Fibroblast of skin of right biceps (primary cell): ENCODE results near the gene PTPRN2.

Experiments
- DNase-seq: peaks from one replicate; pipeline ENCODE4 v3.0.0-alpha.2; 2013

PTPRN2 gene

DNA sequence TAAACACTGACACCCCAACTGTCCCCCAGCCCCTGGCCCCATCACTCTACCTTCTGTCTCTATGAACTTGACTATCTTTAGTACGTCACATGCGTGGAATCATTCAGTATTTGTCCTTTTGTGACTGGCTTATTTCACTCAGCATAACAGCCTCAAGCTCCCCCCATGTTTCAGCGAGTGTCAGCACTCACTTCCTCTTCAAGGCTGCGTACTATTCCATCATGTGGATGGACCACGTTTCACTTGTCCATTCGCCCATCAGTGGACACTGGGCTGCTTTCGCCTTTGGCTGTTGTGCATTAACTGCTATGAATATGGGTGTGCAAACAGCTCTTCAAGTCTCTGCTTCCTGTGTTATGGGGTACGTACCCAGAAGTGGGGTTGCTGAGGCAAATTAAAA is 100.7 kb downstream of the PTPRN2 start:
- DNase-seq: no peak

GRCh38 chr7:158484801-158485531 is 102.7 kb downstream of the PTPRN2 start:
- DNase-seq: no peak

- DNase-seq: no peak
Measured at GRCh38 chr7:158482480-158482879, 105.1 kb downstream of the PTPRN2 start.

- DNase-seq: no peak
Measured at GRCh38 chr7:158479664-158480025, 108.0 kb downstream of the PTPRN2 start.

DNA sequence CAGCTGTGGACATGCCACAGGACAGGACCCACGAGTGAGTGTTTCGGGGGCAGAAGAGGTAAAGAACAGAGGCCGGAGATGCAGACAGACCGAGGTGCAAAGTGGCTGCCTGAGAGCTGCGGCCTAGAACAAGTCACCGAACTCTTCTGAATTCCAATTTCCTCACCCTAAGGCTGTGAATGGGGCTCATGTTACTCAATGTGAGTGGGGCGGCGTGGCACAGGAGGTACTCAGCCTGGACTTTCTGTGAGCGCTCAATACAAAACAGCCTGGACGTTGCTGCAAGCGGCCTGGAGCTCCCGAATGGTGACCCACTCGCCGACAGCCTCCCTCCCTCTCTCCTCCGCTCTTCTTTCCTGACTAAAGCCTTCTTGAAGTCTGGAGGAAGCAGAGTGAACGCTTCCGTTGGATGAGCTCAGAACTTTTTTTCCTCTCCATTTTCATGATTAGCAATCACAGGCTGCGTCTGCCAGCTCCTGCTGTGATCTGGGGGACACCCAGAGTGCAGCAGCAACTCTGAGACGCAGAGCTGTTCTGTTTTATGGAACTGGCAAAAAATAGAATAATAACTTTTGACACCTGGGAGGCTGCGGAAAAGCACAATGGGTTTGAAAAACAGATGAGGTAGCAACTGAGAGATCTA is 108.5 kb downstream of the PTPRN2 start:
- DNase-seq: no peak

GRCh38 chr7:158477866-158478265 is 109.8 kb downstream of the PTPRN2 start:
- no peak for DNase-seq

DNA sequence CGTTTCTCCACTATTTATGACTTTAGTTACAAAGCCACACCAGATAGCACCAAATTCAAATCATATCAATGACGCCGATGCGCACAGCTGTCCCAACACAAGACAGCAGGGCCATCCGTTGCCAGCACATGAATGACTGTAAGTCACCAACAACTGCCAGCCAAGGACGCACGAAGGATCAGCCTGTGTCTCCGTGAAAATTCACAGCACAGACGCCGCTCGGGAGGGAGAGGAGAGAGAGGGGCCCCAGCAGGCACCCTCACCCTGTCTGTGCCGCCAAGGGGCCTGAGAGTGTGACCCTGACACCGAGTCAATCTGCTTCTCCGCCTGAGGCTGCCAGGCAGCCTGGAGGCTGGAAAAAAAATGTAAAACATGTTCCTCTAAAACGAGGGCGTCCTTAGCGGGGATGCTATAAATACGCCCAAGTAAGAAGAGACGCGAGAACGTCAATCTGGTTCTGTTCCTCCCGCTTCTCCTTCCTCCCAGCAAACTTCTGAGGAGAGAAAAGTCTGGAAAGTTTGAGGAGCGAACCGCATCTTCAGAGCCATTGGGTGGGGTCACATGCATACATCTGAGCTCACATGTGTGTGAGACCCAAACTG is 111.2 kb downstream of the PTPRN2 start:
- DNase-seq: no peak

DNA sequence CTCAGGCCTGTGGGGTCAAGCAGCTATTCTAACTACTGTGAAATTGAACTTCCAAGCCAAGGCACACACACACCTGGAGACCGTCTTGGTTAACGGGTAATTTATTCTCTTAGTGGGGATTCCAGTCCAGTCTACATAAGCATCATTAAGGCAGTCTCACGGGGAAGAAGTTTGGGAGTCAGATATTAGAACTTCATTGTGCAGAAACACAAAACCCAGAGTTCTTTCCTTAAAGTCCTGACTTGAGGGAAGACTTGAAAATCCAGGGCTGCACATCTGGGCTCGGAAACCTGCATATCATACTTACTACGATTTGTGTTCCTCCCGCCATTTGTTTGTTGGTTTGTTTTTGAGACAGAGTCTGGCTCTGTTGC is 112.0 kb downstream of the PTPRN2 start:
- DNase-seq: no peak

DNA sequence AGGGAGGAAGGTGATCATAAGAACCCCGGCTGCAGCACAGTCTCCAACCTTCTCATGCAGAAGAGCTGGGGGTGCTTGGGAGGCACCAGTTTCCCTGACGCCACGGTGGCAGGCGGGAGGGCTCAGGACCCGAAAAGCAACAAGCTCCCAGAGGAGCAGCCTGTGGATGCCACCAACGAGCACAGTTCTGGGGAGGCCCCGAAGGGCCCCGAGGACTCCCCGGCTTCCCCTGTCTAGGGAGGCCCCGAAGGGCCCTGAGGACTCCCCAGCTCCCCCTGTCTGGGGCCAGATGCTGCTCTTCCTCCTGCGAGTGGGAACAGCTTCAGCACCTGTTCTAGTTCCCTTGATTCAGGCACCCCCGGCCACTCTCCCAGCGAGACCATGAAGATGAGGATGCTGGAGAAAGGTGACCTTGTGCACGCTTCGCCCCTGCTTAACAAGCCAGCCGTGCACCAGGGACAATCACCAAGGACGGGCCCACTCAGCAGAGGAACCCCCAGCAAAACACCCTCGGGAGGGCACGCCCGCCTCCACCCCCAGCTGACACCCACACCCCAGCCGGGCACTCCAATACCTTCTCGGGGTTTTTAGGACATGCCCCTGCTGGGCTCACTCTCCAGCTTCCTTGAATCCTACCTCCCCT is 112.5 kb downstream of the PTPRN2 start:
- no peak for DNase-seq

DNA sequence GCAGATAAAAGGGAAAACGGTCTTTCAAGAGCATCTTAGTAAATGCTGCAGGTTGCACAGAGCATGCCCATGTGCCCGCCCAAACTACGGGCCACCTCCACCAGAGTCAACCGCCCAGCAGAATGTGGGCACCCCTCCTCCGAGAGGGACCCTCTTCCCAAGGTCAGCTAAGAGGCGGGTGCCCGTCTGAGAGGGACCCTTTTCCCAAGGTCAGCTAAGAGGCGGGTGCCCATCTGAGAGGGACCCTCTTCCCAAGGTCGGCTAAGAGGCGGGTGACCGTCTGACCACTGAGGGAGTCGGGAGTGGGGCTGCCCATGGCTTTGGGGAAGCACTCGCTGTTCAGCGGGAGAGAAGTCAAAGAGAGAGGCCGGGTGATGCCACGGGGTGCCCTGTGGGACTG is 113.1 kb downstream of the PTPRN2 start:
- DNase-seq: no peak

GRCh38 chr7:158473946-158474345 is 113.7 kb downstream of the PTPRN2 start:
- no peak for DNase-seq

GRCh38 chr7:158473221-158473620 is 114.4 kb downstream of the PTPRN2 start:
- no peak for DNase-seq

DNA sequence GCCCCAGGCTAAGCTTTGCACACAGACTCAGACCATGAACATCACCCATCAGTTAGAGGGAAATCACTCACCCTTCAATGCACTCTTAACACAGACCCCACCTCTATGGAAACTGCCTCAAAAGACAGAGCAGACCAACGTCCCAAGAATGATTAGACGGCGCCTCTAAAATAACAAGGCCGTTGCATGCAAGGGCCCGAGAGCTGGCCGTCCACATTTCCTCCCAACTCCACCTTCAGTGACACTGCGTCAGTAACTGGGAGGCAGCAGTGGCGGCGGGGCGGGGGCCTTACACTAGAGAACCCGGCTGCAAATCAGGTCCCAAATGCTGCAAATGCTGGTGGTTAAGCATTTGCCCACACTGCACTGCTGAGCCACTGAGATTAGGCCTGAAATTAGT is 115.0 kb downstream of the PTPRN2 start:
- DNase-seq: no peak

DNA sequence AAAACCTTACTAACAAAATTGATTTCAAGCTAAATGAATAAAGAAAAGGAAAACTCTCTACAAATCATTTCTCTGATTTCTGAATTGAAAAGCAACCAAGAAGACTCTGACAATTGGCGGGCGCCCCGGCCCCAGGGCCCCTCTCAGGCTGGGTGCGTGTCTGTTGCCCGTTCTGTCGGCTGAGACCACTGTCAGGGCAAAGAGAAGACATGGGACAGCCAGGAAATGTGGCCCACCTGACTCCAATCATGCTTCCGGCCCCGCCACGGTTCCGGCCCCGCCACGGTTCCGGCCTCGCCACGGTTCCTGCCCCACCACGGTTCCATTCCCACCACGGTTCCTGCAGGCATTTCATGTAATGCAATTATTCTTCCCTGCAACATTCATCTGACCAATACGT is 115.9 kb downstream of the PTPRN2 start:
- no peak for DNase-seq

DNA sequence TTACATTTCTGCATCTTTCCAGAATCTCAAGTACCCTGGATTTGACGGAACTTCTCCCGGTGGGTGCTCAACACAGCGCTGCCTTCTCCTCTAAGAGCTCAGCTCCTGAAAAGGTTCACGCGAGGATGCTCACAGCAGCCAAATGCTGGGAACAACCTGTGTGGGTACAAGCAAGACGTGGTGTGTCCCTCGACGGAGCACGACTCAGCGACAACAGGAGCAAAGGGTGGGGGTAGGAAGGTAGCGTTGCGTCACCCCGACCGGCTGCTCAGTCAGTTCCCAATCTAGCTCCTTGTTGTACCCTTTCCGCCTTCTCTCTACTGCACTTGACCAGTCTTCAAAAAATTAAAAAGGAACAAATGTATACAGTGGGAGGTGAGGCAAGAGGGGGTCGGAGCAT is 117.3 kb downstream of the PTPRN2 start:
- DNase-seq: no peak

GRCh38 chr7:158469396-158470051 is 118.1 kb downstream of the PTPRN2 start:
- no peak for DNase-seq

DNA sequence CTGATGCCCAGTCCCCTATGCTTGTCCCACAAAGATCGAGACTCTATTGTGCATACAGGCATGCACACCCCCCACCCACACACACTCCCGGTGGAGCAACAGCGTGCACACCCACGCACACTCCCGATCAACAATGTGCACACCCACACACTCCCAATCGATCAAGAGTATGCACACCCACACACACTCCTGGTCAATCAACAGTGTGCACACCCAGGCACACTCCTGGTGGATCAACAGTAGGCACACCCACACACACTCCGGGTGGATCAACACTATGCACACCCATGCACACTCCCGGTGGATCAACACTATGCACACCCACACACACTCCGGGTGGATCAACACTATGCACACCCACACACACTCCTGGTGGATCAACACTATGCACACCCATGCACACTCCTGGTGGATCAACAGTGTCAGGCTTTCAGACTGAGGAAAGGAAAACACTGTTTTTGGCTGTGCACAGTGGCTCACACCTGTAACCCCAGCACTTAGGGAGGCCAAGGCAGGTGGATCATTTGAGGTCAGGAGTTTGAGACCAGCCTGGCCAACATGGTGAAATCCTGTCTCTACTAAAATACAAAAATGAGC is 118.8 kb downstream of the PTPRN2 start:
- DNase-seq: no peak

- DNase-seq: no peak
Measured at GRCh38 chr7:158468181-158468580, 119.4 kb downstream of the PTPRN2 start.

- no peak for DNase-seq
Measured at GRCh38 chr7:158467562-158467961, 120.1 kb downstream of the PTPRN2 start.

- DNase-seq: no peak
Measured at GRCh38 chr7:158463317-158463716, 124.3 kb downstream of the PTPRN2 start.

DNA sequence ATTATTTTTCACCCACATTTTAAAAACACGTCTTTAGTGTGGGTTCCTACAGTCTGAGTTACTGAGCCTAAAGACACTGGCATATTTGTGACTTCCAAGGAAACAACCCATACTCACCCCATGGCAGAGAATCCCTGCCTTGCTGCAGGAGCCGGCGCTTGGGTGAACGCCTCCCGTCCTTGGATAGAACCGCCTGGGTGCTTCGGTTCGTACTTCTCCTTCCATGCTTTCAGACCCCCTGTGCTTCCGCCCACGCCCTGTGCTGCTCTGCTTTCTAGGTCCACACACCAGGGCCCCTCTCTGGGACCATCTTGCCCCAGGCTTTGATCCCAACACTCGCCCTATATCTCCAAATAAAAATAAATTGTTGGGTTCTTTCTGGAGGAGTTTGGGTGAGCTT is 125.8 kb downstream of the PTPRN2 start:
- DNase-seq: no peak

DNA sequence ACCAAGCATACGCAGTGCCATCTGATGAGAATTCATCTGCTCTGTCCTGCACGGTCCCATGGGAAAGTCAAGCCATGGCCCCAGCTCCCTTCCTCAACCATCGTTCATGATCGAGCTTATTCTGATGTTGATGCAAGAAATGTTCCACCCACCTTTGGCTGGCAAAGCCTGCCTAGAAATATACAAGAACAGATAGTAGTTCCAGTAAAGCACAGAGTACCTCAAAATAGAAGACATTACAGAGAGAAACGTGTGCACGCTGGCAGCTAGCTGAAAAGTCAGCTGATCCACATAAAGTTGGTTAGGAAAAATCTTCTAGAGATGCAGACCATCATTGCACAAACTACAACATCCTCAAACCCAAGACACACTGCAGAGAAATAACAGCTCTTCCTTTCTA is 127.0 kb downstream of the PTPRN2 start:
- no peak for DNase-seq

GRCh38 chr7:158458716-158459282 is 128.8 kb downstream of the PTPRN2 start:
- no peak for DNase-seq
